ENCODE data around the gene CLMN.
A peak's percentile ranks its signal among the peaks of the same experiment; 100 is the strongest.

The CLMN gene

DNA sequence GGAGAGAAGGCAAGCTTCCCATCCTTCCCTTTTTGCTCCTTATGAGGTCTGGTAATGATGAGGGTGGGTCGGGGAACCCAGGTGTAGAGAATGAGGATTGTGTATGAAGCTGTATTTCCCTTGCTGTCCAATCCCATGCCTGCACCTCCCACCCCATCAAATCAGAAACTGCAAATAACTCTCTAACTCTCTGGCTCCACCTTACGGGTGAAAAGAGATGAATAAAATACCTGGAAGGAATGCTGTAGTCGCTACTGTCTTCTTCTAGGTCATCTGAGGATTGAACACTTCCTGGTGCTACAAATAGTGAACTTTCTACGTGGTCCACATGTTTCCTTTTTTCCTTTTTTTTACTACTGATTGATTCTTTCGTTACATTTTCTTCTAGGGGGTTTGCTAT lies 123.4 kb downstream of the CLMN start:
- DNase-seq (ENCODE audit: low read depth), result no peak

DNA sequence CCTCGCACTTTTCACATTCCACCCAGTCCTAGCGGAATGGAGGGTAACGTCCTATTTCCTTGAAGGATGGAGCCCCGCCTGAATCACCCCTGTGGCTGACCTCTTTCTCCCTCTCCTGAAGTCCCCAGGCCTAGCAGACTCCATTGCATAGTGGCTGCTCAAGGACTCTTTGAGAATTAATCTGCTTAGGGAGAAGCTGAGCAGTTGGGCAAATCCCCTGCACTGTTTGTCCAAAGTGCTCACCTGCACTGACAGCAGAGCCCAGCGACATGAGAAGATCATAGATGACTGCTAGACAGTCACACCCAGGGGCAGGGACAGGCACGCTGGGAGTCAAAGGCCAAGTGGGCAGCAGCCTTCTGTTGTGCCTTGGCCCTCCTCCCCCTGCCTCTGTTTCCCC lies 124.7 kb downstream of the CLMN start:
- H3K4me3 ChIP-seq (ENCODE audit: low read length), result no peak overlapping the region

More for the DNA sequence above, 123.4 kb downstream of the CLMN start:
- no peak overlapping the region for H3K4me3 ChIP-seq (ENCODE audit: low read length)
- TF ChIP-seq, protein P1, sequence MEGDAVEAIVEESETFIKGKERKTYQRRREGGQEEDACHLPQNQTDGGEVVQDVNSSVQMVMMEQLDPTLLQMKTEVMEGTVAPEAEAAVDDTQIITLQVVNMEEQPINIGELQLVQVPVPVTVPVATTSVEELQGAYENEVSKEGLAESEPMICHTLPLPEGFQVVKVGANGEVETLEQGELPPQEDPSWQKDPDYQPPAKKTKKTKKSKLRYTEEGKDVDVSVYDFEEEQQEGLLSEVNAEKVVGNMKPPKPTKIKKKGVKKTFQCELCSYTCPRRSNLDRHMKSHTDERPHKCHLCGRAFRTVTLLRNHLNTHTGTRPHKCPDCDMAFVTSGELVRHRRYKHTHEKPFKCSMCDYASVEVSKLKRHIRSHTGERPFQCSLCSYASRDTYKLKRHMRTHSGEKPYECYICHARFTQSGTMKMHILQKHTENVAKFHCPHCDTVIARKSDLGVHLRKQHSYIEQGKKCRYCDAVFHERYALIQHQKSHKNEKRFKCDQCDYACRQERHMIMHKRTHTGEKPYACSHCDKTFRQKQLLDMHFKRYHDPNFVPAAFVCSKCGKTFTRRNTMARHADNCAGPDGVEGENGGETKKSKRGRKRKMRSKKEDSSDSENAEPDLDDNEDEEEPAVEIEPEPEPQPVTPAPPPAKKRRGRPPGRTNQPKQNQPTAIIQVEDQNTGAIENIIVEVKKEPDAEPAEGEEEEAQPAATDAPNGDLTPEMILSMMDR (conservative IDR thresholded peaks at IDR 0.05; ENCODE audit: low read depth, low read length), result peak; percentile 8

DNA sequence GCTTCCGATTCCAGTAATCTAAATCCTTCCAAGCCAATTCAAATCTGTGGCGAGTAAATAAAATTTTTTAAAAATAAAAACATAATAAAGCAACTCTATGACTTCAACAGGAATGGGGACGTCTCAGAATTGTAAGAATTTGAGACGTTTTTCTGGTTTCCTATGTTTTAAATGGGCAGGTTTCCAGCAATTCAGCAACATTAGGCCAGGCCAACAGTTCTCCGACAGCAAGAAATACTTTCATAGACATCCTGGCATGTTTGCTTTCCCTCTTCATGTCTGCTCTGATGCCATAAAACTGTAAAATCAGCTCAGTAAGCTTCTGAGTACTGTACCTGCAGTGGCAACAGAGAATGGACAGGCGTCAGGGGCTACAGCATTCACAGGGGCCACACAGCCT lies 126.6 kb downstream of the CLMN start:
- no peak overlapping the region for H3K4me3 ChIP-seq (ENCODE audit: low read length)
- DNase-seq (ENCODE audit: low read depth), result no peak
- TF ChIP-seq, protein P1 (conservative IDR thresholded peaks at IDR 0.05; ENCODE audit: low read depth, low read length), result no peak

More for the DNA sequence above, 124.7 kb downstream of the CLMN start:
- DNase-seq (ENCODE audit: low read depth), result no peak
- TF ChIP-seq, protein P1 (conservative IDR thresholded peaks at IDR 0.05; ENCODE audit: low read depth, low read length), result no peak

DNA sequence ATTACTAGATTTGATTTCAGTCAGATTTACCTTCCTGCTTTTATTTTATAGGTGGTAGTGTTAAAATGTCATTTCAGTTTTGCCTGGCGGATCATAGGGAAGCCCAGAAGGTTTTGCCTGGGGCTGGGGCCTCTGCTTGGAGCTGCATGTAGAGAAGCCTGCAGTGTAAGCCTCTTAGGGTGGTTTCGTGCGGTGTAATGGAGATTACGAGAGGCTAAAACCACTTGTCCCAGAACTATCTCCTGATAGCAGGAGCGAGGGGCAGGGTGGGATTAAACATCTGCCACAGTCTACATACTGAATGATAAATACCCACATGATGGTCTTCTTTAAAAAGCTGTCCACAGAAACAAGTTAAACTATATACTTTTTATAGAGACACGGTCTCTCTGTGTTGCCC lies 127.4 kb downstream of the CLMN start:
- no peak for DNase-seq (ENCODE audit: low read depth)
- TF ChIP-seq, protein P1 (conservative IDR thresholded peaks at IDR 0.05; ENCODE audit: low read depth, low read length), result no peak
- no peak overlapping the region for H3K4me3 ChIP-seq (ENCODE audit: low read length)

DNA sequence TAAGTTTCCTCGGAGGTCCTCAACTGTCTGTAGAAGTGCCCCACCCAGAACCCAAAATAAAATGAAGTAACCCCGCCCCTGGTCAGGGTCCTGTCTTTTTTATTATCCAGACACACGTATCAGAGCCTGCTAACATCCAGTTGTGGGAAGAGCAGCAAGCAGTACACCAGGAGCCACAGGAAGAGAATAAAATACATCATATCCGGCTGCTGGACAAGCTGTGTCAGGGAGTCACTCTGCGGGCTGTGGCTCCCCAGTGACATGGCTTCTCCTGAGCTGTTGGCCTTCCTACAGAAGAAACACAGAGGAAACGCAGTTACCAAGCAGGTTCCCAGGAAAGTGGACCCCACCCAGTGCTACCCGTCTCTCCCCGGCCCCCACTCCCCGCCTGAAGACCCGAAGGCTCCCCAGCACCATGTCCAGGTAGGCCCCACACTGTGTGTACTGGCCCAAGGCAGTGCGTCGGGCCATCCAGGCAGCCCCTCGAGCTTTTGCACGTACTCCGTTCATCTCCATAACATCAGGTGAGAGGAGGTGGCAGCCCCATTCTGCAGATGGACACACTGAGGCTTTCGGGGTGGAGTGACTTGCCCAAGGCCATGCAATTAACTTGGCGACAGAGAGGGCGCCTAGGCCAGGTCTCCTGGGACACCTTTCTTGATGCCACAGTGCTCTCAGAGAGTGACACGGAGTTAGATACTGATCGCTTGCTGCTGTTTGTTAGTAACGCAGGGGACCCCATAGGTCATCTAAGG lies 128.1 kb downstream of the CLMN start:
- TF ChIP-seq, protein P1 (conservative IDR thresholded peaks at IDR 0.05; ENCODE audit: low read depth, low read length), result no peak
- H3K4me3 ChIP-seq (ENCODE audit: low read length), result no peak overlapping the region
- DNase-seq (ENCODE audit: low read depth), result no peak

DNA sequence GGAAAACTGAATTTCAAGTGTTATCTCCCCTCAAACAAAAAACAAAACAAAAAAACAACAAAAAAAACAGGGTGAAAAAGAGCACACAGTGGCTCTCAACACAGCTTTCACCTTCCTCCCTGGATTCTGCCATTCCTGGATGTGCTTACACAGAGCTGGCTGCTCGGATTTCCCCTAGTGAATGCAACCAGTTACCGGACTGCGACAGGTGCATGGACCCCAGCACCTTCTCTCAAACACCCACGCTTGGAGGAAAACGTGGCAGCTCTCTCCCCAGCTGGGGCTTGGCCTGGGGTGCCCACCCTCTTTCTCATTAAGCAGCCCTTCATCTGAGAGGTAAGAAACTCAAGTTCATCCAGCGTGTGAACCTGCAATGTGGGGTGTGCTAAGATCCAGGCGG lies 128.9 kb downstream of the CLMN start:
- DNase-seq (ENCODE audit: low read depth), result no peak
- no peak overlapping the region for H3K4me3 ChIP-seq (ENCODE audit: low read length)
- TF ChIP-seq, protein P1 (conservative IDR thresholded peaks at IDR 0.05; ENCODE audit: low read depth, low read length), result no peak

DNA sequence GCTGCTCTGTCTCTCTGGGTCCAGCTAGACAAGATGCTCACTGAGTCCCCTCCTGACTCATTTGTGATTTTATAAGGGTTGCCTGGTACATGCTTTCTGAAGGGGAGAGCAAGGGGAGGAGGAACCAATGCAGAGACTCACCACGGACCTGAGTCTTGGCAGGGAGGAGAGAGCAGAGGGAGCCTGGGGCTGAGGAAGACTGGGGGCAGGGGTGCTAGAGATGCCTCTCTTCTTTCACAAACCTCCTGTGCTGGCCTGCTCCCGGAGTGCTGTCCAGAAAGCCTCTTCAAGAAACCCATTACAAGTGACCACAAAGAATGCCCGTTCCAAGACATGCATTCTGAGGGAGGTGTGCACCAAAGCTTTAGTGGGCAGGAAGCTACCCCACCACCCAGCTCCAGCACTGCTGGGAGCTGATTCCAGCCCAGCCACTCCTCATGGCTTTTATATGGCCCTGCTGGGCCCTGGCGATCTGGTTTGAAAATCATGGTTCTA lies 129.3 kb downstream of the CLMN start:
- TF ChIP-seq, protein P1 (conservative IDR thresholded peaks at IDR 0.05; ENCODE audit: low read depth, low read length), result no peak
- no peak overlapping the region for H3K4me3 ChIP-seq (ENCODE audit: low read length)
- no peak for DNase-seq (ENCODE audit: low read depth)
